Measurements from ENCODE around the gene RNH1. TPM values are rescaled to one million over a fixed set of nuclear protein-coding genes. Genes with fewer than 3 reads are reported as not detected.

Gene RNH1
- total RNA-seq, 1 donor from 2014 or later = 142 TPM

- Histone ChIP-seq H3K4me3 (peak overlapping the region; percentile 94), H3K27ac (replicated peaks) (no peak overlapping the region), H3K9me3 (replicated peaks) (no peaks in the 10 kb centered on the region), H3K4me1 (peaks cover 54% of the 10 kb centered on the region), H3K36me3 (peaks cover 28% of the 10 kb centered on the region), H3K27me3 (ENCODE audit: low read depth) (peaks cover 22% of the 10 kb centered on the region)
- TF ChIP-seq CTCF (IDR thresholded peaks at IDR 0.05; ENCODE audit: borderline replicate concordance) = no peak
- intact Hi-C loops (cut with micrococcal nuclease) = no loop called here
- DNase-seq = no peak
Observed at GRCh38 chr11:533586-534395, 26.7 kb upstream of the RNH1 start.

GRCh38 chr11:532986-533585 lies 26.0 kb upstream of the RNH1 start:
- H3K36me3 ChIP-seq = peaks cover 28% of the 10 kb centered on the region
- DNase-seq = no peak

GRCh38 chr11:532527-532985 lies 25.5 kb upstream of the RNH1 start:
- H3K27me3 ChIP-seq (ENCODE audit: low read depth) = peaks cover 12% of the 10 kb centered on the region
- H3K36me3 ChIP-seq = peaks cover 28% of the 10 kb centered on the region
- no peak overlapping the region for H3K4me3 ChIP-seq
- TF ChIP-seq CTCF (IDR thresholded peaks at IDR 0.05; ENCODE audit: borderline replicate concordance) = no peak
- H3K4me1 ChIP-seq = peaks cover 51% of the 10 kb centered on the region
- H3K27ac ChIP-seq (replicated peaks) = peak overlapping the region; percentile 48
- no peaks in the 10 kb centered on the region for H3K9me3 ChIP-seq (replicated peaks)
- DNase-seq = no peak
- intact Hi-C loops (cut with micrococcal nuclease) = no loop called here

More at GRCh38 chr11:532986-533585, 26.0 kb upstream of the RNH1 start:
- peaks cover 54% of the 10 kb centered on the region for H3K4me1 ChIP-seq
- peaks cover 17% of the 10 kb centered on the region for H3K27me3 ChIP-seq (ENCODE audit: low read depth)
- H3K27ac ChIP-seq (replicated peaks) = peak overlapping the region; percentile 48
- intact Hi-C loops (cut with micrococcal nuclease) = no loop called here
- TF ChIP-seq CTCF (IDR thresholded peaks at IDR 0.05; ENCODE audit: borderline replicate concordance) = no peak
- H3K9me3 ChIP-seq (replicated peaks) = no peaks in the 10 kb centered on the region
- H3K4me3 ChIP-seq = no peak overlapping the region

GRCh38 chr11:531919-532526 lies 25.0 kb upstream of the RNH1 start:
- Histone ChIP-seq H3K27ac (replicated peaks) (peak overlapping the region; percentile 48), H3K27me3 (ENCODE audit: low read depth) (peaks cover 6% of the 10 kb centered on the region), H3K4me3 (no peak overlapping the region), H3K4me1 (peaks cover 46% of the 10 kb centered on the region), H3K9me3 (replicated peaks) (no peaks in the 10 kb centered on the region), H3K36me3 (peaks cover 28% of the 10 kb centered on the region)
- intact Hi-C loops (cut with micrococcal nuclease) = no loop called here
- no peak for TF ChIP-seq CTCF (IDR thresholded peaks at IDR 0.05; ENCODE audit: borderline replicate concordance)
- DNase-seq = no peak

GRCh38 chr11:530960-531831 lies 24.2 kb upstream of the RNH1 start:
- no peak for TF ChIP-seq CTCF (IDR thresholded peaks at IDR 0.05; ENCODE audit: borderline replicate concordance)
- Histone ChIP-seq H3K27ac (replicated peaks) (no peak overlapping the region), H3K27me3 (ENCODE audit: low read depth) (no peaks in the 10 kb centered on the region), H3K4me3 (no peak overlapping the region), H3K4me1 (peaks cover 38% of the 10 kb centered on the region), H3K9me3 (replicated peaks) (no peaks in the 10 kb centered on the region), H3K36me3 (peaks cover 28% of the 10 kb centered on the region)
- intact Hi-C loops (cut with micrococcal nuclease) = no loop called here
- no peak for DNase-seq
